Liver (tissue), 9 donors: Measurements from ENCODE around the gene SLC6A8. TPM values are rescaled to one million over a fixed set of nuclear protein-coding genes. Genes with fewer than 3 reads are reported as not detected.

Experiments
- DNase-seq: peaks from one replicate; pipeline ENCODE4 v3.0.0-alpha.2; 2017; ENCODE audit warnings: low spot score
- H3K27ac ChIP-seq, 2 donors: one replicate each; pipeline ENCODE4 v1.7.0; 2013; ENCODE audit warnings: inconsistent platforms in 2 of 2, low read length in 2 of 2, control low read depth in 1 of 2, low read depth in 1 of 2, mild to moderate bottlenecking in 1 of 2
- H3K27me3 ChIP-seq, 4 donors: one replicate each; pipeline versions ENCODE4 v1.6.1 to v1.7.0; 2013; ENCODE audit warnings: low read length in 3 of 4, inconsistent platforms in 1 of 4, mild to moderate bottlenecking in 1 of 4, moderate library complexity in 1 of 4; ENCODE audit not compliant: control insufficient read depth in 4 of 4, insufficient read depth in 4 of 4
- H3K36me3 ChIP-seq, 4 donors: one replicate each; pipeline versions ENCODE4 v1.6.1 to v1.7.0; 2013; ENCODE audit warnings: low read length in 3 of 4, mild to moderate bottlenecking in 3 of 4, low read depth in 1 of 4, moderate library complexity in 1 of 4; ENCODE audit not compliant: control insufficient read depth in 4 of 4, insufficient read depth in 3 of 4
- H3K4me1 ChIP-seq, 4 donors: one replicate each; pipeline versions ENCODE4 v1.6.1 to v1.7.0; 2013; ENCODE audit warnings: low read length in 3 of 4, mild to moderate bottlenecking in 3 of 4, moderate library complexity in 1 of 4; ENCODE audit not compliant: control insufficient read depth in 4 of 4, insufficient read depth in 4 of 4
- H3K4me3 ChIP-seq, 3 donors: one replicate each; pipeline versions ENCODE4 v1.6.1 to v1.7.0; 2013; ENCODE audit warnings: low read length in 3 of 3, control low read depth in 1 of 3, low read depth in 1 of 3, mild to moderate bottlenecking in 1 of 3
- H3K9ac ChIP-seq, 2 donors: one replicate each; pipeline ENCODE4 v1.7.0; 2013; ENCODE audit warnings: low read length in 2 of 2, mild to moderate bottlenecking in 2 of 2, moderate library complexity in 2 of 2, control low read depth in 1 of 2, low read depth in 1 of 2
- H3K9me3 ChIP-seq, 4 donors: one replicate each; pipeline versions ENCODE4 v1.6.1 to v1.7.0; 2013; ENCODE audit warnings: low read length in 3 of 4; ENCODE audit not compliant: control insufficient read depth in 4 of 4
- EGR1 ChIP-seq, 2 donors: IDR thresholded peaks; 2 replicates each; pipeline ENCODE4 v1.6.1; 2016 to 2018; ENCODE audit warnings: antibody characterized with exemption in 2 of 2, low read depth in 2 of 2
- FOXA1 ChIP-seq: IDR thresholded peaks from 2 replicates; pipeline ENCODE4 v1.6.1; 2016; ENCODE audit warnings: antibody characterized with exemption
- GABPA ChIP-seq, 2 donors: IDR thresholded peaks in 1 of 2; conservative IDR thresholded peaks in 1 of 2; 2 replicates each; pipeline ENCODE4 v1.6.1; 2016; ENCODE audit warnings: antibody characterized with exemption in 2 of 2, mild to moderate bottlenecking in 1 of 2, moderate library complexity in 1 of 2
- JUND ChIP-seq, 2 donors: IDR thresholded peaks; 2 replicates each; pipeline ENCODE4 v1.6.1; 2016; ENCODE audit warnings: antibody characterized with exemption in 2 of 2
- MAX ChIP-seq: IDR thresholded peaks from 2 replicates; pipeline ENCODE4 v1.6.1; 2016; ENCODE audit warnings: antibody characterized with exemption
- RAD21 ChIP-seq, 2 donors: IDR thresholded peaks; 2 replicates each; pipeline ENCODE4 v1.6.1; 2016; ENCODE audit warnings: antibody characterized with exemption in 2 of 2, mild to moderate bottlenecking in 2 of 2
- SP1 ChIP-seq: IDR thresholded peaks from 2 replicates; pipeline ENCODE4 v1.6.1; 2018; ENCODE audit warnings: antibody characterized with exemption, mild to moderate bottlenecking
- YY1 ChIP-seq: IDR thresholded peaks from 2 replicates; pipeline ENCODE4 v1.6.1; 2016; ENCODE audit warnings: antibody characterized with exemption, mild to moderate bottlenecking
- WGBS: extraction: QIAGEN DNeasy Blood & Tissue Kit; methylation state at CpG from one replicate; pipeline ENCODE4 v1.1.7; 2013; 5-methylcytosine and 5-hydroxymethylcytosine counted together
- polyA plus RNA-seq, 2 donors: library from polyadenylated mRNA; stranded (reverse) in 1 of 2; unstranded in 1 of 2; fragments of 200-250 nt in 1 of 2; fragments of >200 nt in 1 of 2; fragmentation: Nextera tagmentation in 1 of 2; extraction: Ambion mirVana in 1 of 2; gene quantifications; one replicate each; pipeline versions ENCODE4 v1.2.1 to v1.2.3, GENCODE V29; 2013 to 2015
- total RNA-seq, 2 donors: library from RNA; depleted of rRNA; stranded (reverse); fragments of >200 nt; gene quantifications; one replicate each; pipeline ENCODE4 v1.2.3, GENCODE V29; 2014
- TF ChIP-seq, protein P1 (sequence below): fragments of 150-350 bp; IDR thresholded peaks from 2 replicates; pipeline ENCODE4 v1.5.1; 2017; ENCODE audit warnings: improper control_type of control experiment, low read depth, low read length; ENCODE audit not compliant: missing input control
- TF ChIP-seq, protein P2 (sequence below): IDR thresholded peaks from 2 replicates; pipeline ENCODE4 v1.6.1; 2016; ENCODE audit warnings: antibody characterized with exemption
- donor health status: healthy.
- donor health status: healthy.
- donor health status: healthy.
- donor health status: healthy.
- donor health status: healthy.

SLC6A8 gene
- total and polyA plus RNA-seq, 4 donors = 0.25 to 44.4 (median 1.4) TPM

- TF ChIP-seq, protein P1, sequence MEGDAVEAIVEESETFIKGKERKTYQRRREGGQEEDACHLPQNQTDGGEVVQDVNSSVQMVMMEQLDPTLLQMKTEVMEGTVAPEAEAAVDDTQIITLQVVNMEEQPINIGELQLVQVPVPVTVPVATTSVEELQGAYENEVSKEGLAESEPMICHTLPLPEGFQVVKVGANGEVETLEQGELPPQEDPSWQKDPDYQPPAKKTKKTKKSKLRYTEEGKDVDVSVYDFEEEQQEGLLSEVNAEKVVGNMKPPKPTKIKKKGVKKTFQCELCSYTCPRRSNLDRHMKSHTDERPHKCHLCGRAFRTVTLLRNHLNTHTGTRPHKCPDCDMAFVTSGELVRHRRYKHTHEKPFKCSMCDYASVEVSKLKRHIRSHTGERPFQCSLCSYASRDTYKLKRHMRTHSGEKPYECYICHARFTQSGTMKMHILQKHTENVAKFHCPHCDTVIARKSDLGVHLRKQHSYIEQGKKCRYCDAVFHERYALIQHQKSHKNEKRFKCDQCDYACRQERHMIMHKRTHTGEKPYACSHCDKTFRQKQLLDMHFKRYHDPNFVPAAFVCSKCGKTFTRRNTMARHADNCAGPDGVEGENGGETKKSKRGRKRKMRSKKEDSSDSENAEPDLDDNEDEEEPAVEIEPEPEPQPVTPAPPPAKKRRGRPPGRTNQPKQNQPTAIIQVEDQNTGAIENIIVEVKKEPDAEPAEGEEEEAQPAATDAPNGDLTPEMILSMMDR = no peak
- no peak for TF ChIP-seq RAD21 (IDR thresholded peaks at IDR 0.05)
- TF ChIP-seq, protein P2, sequence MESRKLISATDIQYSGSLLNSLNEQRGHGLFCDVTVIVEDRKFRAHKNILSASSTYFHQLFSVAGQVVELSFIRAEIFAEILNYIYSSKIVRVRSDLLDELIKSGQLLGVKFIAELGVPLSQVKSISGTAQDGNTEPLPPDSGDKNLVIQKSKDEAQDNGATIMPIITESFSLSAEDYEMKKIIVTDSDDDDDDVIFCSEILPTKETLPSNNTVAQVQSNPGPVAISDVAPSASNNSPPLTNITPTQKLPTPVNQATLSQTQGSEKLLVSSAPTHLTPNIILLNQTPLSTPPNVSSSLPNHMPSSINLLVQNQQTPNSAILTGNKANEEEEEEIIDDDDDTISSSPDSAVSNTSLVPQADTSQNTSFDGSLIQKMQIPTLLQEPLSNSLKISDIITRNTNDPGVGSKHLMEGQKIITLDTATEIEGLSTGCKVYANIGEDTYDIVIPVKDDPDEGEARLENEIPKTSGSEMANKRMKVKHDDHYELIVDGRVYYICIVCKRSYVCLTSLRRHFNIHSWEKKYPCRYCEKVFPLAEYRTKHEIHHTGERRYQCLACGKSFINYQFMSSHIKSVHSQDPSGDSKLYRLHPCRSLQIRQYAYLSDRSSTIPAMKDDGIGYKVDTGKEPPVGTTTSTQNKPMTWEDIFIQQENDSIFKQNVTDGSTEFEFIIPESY = no peak
- TF ChIP-seq MAX = no peak
- no peak for TF ChIP-seq FOXA1
Observed at GRCh38 chrX:153648358-153649177, 39.2 kb upstream of the SLC6A8 start (continued).

DNA sequence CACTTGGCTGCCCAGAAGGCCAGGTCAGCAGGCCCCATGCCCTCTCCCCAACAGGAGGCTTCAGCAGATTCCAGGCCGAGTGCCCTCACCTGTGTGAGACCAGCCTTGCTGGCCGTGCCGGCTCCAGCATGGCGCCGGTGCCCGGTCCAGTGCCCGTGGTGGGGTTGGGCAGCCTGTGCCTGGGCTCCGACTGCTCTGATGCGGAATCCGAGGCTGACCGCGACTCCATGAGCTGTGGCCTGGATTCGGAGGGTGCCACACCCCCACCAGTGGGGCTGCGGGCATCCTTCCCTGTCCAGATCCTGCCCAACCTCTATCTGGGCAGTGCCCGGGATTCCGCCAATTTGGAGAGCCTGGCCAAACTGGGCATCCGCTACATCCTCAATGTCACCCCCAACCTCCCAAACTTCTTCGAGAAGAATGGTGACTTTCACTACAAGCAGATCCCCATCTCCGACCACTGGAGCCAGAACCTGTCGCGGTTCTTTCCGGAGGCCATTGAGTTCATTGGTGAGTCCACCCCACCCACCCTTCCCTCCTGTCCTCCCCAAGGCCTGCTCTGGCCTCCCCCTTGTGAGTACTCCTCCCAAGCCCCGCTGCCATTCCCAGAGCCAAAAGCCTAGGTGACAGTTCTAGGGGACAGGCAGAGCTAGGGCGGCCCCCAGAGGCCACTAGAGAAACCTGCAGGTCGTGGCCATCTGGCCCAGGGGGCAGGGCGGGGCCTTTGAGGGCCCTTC lies 38.4 kb upstream of the SLC6A8 start:
- Histone ChIP-seq H3K27ac (no peak overlapping the region), H3K9ac (no peak overlapping the region), H3K9me3 (peaks cover 0 to 2% (median 0%) of the 10 kb centered on the region in 4 donors), H3K27me3 (peaks cover 0 to 4% (median 0%) of the 10 kb centered on the region in 4 donors), H3K36me3 (no peaks in the 10 kb centered on the region), H3K4me1 (peaks cover 0 to 4% (median 3%) of the 10 kb centered on the region in 4 donors), H3K4me3 (no peak overlapping the region)
- peak; percentile 43 for DNase-seq
- WGBS = 50% methylated on average over 26 of the region's 26 CpGs
- TF ChIP-seq, protein P1 = peak; percentile 49
- TF ChIP-seq EGR1 (IDR thresholded peaks at IDR 0.05; ENCODE audit: low read depth in 2 of 2) (no peak), GABPA (IDR thresholded peaks at IDR 0.05 in 1 of 2, conservative IDR thresholded peaks at IDR 0.05 in 1 of 2) (no peak), JUND (IDR thresholded peaks at IDR 0.05) (no peak), SP1 (no peak), RAD21 (IDR thresholded peaks at IDR 0.05) (peak; percentile 75 to 76), YY1 (no peak)
